ENCODE results near the gene FMNL2.
"Not testable (repeated sequence)": the region's sequence is repeated elsewhere in the genome, so short reads cannot be mapped to it uniquely, and the experiment has no call there.

FMNL2 gene

DNA sequence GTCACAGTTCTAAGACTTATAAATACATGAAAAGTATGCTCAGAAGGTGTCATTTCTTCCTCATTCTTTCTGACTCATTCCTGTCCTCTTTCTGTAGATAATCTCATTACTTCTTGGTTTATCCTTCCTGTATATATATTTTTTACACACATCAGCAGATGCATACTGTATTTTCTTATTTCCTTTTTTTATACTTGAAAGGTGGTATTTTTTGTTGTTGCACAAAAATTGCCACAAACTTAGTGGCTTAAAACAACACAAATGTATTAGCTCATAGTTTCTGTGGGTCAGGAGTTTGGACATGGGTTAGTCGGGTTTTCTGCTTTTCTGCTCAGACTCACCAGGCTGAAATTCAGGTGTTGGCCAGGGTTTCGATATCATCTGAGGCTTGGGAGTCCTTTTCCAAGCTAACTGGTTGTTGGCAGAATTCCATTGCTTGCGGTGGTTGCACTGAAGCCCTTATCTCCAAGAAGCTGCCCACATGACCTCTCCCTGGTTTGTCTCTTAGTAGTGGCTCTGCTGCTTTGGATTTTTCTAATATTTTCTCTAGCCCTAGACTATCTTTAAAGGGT is 162.6 kb downstream of the FMNL2 start:
- DNase-seq (ENCODE audit: low read depth), result no peak

DNA sequence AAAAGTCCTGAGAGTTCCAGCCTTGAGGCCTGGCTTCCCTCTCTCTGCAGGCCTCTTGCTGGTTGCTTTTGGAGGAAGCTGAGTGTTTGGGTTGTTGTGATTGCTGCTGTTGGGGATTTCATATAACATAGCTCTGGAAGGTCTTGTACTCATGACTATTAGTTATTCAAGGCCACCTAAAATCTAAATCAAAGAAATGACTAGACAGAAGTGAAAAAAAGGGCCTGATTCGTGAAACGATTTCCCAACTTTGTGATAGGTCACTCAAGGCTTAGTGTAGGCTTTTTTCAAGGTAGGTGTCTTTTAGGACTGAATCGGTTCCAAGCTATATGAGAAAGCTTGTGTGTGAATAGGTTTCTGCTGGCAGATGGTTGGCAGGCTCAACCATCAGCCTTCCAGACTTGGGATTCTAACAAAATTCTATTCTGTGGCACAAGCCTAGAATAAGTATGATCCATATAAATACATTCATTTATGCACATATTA is 164.4 kb downstream of the FMNL2 start:
- no peak for DNase-seq (ENCODE audit: low read depth)

DNA sequence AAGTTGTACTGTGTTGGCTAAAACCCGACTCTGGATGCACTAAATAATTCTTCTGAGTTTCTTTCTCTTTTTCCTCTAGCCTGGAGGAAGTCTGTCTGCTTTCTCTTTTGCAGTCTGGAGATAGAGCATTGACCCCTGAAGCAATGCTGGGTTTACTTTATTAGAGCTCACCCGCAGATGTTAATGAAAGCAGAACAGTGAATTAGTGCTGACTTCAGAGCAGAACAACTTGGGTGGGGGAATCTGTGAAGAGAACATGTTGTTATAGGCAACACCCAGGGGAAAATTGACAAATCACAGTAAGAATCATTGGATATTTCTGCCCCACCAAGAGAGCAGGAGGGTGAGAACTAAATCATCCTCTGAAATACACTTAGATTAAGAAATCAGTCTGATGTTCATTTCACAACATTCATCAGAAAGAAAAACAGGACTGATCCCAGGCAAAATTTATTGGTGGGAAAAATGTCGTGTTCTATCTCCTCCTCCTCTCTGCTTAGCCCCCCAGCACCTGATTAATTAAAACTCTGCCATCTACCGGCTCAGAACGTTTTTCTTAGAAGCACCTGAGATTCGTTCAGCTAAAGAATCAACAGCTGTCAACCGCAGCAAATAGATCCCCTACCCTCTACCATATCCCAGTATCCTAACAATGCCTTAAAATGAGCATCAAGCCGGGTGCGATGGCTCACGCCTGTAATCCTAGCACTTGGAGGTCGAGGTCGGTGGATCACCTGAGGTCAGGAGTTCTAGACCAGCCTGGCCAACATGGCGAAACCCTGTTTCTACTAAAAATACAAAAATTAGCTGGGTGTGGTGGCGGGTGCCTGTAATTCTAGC is 165.1 kb downstream of the FMNL2 start:
- DNase-seq (ENCODE audit: low read depth), result peak; percentile 70

DNA sequence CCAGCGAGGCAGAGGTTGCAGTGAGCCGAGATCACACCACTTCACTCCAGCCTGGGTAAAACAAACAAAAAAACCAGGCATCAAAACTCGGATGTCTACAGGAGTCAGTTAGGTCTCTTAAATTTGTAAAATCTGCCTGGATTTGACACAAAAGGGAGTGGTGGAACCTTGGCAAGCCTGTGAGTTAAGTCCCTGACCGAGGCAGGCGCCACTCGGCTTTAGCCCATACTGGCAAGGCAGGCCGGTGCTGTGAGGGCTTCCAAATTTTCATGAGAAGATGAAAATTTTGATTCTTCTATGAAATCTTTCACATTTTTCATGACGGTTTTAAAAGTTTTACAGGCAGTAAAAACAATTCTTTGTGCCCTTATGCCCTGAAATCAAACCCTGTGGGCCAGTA is 165.8 kb downstream of the FMNL2 start:
- DNase-seq (ENCODE audit: low read depth), result no peak

DNA sequence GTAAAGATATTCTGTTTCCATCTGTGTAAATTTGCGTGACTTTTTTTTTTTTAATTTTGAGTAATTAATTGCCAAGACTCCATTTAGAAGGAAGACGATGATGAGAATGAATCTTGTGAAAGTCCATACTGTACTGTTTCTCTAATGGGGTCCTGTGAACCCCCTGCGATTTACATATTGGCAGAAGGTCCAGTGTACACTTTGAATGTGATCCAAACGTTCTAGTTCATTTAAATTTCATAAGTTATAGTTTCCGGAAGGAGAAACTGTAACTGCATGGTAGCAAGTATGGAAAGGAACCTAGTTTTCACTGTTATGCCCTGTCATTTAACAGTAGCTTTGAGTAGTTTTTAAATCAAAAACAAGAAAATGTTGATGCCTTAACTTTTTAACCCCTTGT is 166.7 kb downstream of the FMNL2 start:
- DNase-seq (ENCODE audit: low read depth), result no peak

DNA sequence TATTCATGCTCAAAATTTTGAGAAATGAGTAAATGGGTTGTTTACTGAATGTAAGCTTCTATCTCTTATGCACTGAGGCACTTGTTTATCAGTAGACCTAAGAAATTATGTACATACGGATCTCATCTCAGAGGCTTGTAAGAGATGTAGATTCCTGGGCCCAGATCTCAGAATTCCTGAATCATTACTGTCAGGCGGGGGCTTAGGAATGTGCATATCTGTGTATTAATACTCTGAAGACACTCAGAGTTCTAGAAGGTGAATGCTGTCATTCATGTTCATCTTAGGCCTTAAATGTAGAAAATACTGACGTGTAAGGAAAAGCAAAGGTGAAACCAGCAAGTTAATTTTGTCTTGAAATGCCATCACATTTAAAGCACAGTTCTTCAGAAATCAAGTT is 169.6 kb downstream of the FMNL2 start:
- no peak for DNase-seq (ENCODE audit: low read depth)

DNA sequence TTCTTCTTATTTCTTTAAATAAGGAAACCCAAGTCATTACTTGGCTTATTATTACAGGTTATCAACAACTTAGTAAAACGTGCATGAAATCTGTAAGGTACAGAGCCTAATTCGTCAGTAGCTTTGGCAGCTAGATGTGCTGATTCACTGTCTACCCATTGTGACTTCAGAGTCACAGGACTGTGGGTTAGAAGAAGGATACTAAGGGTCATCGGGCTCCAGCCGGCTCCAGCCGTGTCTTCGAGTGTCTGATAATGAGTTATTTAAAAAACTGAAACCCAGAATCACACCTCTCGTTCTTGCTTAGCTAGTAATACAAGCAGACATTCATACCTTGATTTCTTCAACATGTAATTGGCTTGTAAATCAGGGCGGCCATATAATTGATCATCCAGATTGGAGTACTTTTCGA is 170.5 kb downstream of the FMNL2 start:
- DNase-seq (ENCODE audit: low read depth), result no peak

DNA sequence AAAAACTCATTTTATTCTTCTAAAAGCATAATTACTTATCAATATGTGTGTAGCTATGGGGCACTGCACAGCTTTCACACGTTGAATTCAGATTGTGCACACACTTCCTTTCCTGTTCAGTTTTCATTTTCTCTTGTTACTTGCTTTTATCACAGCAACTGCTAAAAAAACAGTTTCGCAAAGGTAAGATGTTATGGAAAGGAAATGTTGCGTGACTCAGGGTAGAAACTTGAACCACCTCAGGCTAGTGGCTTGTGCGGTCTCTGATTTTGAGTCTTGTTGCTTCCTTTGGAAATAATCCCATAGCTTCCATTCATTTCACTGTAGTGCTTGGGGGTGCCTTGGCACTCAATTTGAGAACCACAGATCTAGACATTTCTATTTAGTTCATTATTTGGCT is 171.9 kb downstream of the FMNL2 start:
- no peak for DNase-seq (ENCODE audit: low read depth)

DNA sequence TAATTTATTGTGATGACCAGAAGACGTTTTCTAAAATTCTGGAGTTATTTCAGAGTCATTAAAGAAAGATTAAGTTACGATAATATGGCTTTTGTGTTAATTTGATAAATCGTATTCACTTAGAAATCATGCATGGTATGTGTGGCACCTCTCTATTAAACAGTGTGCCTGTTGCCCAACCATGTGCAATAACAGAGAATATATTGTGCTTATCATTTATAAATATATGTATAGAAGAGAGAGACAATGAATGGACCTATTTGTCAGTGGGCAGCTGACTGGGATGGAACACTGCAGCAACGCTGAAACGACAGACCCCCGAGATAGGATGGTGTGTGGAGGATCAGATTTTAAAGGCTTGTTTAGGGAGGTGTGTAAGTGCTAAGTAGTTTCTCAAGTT is 172.9 kb downstream of the FMNL2 start:
- DNase-seq (ENCODE audit: low read depth), result no peak

DNA sequence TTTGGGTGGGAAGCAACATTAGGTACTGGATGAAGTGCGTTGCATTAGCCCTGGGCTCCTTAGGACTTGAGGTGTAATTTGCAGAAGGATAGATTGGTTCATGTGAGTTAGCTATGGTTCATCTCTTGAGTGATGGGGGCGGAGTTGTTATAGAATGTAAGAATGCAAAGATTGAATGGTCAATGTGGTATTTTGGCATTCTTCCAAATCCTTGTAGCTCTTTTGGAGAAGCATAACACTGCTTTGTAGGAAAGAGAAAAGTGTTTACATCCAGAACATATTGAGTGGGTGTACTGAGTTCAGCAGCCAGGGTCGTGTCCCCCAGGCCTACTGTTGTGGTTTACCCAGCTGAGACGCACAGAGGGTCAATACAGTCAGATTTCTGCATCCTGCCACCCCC is 173.5 kb downstream of the FMNL2 start:
- peak; percentile 40 for DNase-seq (ENCODE audit: low read depth)

DNA sequence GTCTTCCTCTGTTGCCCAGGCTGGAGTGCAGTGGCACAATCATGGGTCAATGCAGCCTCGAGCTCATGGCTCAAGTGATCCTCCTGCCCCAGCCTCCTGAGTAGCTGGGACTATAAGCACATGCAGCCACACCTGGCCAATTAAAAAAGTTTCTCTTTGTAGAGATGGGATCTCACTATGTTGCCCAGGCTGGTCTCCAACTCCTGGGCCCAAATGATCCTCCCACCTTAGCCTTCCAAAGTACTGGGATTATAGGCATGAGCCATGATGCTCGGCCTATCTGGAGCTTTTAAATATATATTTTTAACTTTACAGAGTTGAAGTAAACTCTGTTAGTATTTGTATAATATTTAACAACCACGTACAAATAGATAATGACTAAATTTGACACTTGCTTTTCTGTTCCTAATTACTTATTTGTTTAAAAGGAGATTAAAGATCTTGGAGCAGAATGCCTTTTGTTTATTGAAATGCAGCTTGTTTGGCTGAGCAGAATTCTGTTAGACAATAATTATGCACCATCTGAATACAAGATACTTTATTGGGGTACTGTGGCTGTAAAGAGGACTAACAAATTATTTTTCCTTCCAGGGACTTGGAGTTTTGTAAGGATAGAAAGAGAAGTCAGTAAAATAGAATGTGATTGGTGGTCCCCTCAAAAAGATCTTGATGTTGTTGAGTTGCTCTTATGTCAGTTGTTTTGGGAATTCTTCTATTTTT is 175.0 kb downstream of the FMNL2 start:
- no peak for DNase-seq (ENCODE audit: low read depth)

DNA sequence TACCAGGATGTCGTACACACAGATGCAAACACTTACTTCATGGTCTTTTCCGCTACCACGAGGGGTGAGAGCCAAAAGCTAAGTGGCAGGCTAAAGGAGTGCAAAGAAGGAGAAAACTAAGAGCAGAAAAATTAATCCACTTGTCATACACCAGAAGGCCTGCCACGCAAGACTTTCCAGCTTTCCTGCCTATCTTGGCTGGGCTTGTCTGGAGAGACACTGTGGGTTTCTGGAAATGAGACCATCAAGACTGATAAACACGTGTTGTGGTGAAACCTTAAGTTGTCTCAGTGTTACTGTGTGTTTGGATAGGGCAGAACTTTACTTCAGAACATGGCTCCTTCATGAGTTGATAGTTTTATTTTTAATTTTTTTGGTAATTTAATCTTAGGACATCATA is 175.6 kb downstream of the FMNL2 start:
- DNase-seq (ENCODE audit: low read depth), result no peak

DNA sequence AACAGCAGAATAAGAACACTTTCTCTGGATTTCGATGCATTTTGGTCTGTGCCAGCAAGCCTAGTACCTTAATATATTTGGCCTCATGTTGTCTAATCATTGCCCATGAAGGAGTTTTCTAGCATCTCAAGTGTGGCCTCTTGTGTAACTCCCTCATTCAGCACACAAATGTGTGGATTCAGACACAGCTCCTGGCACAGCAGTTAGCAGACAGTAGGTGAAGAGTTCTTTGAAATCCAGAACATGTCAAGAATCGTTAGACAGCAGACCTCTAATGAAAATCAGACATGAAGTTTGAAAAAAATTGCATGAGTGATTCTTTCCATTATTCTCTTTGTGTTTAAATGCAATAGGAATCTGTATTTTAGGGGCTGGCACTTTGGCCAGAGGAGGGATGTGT is 177.0 kb downstream of the FMNL2 start:
- no peak for DNase-seq (ENCODE audit: low read depth)

DNA sequence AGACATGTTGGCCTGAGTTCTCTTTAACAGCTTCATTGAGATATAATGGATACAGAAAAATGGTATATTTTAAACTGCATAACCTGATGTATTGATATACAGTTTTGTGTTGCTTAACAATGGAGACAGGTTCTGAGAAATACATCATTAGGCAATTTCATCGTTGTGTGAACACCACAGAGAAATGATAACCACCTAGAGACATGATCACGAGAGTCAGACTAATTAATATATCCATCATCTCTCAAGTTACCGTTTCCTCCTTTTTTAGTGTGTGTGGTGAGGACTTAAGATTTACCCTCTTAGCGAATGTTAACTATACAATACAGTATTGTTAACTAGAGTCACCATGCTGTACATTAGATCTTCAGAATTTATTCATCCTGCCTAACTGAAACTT is 178.1 kb downstream of the FMNL2 start:
- no peak for DNase-seq (ENCODE audit: low read depth)

DNA sequence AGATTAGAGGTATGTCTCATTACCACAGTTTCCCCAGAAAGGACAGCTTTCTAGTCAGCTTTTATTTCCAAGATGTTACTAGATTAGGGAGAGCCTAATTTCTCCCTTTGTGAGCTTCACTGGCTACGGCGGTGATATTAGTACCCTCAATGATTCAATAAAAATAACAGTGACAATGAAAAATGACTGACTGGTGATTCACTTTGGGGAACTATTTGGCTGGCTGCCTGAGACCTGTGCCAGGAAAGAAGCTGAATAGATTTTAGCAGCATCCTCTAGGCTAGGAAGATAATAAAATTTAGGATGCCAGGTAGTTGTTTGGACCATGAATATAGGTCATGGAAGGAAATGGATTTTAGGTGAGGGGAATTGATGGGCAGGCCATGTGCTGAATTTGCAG is 178.7 kb downstream of the FMNL2 start:
- no peak for DNase-seq (ENCODE audit: low read depth)

DNA sequence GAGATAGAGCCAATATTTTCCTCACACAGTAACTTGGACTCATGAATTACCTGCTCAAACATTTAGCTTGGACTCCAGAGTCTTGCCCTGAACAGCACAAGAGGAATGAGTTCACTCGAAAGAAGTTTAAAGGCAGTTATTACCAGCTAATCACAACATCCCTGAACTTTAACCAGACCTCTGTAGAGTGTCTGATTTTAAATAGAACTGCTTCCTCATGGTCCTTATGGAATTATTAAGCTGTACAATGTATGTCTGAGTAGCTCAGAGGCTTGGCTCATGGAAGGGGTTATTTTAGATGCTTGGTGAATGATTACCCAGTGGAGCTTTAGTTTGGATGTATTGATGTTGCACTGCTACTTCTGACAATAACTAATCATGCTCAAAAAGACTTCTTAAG is 183.1 kb downstream of the FMNL2 start:
- no peak for DNase-seq (ENCODE audit: low read depth)

DNA sequence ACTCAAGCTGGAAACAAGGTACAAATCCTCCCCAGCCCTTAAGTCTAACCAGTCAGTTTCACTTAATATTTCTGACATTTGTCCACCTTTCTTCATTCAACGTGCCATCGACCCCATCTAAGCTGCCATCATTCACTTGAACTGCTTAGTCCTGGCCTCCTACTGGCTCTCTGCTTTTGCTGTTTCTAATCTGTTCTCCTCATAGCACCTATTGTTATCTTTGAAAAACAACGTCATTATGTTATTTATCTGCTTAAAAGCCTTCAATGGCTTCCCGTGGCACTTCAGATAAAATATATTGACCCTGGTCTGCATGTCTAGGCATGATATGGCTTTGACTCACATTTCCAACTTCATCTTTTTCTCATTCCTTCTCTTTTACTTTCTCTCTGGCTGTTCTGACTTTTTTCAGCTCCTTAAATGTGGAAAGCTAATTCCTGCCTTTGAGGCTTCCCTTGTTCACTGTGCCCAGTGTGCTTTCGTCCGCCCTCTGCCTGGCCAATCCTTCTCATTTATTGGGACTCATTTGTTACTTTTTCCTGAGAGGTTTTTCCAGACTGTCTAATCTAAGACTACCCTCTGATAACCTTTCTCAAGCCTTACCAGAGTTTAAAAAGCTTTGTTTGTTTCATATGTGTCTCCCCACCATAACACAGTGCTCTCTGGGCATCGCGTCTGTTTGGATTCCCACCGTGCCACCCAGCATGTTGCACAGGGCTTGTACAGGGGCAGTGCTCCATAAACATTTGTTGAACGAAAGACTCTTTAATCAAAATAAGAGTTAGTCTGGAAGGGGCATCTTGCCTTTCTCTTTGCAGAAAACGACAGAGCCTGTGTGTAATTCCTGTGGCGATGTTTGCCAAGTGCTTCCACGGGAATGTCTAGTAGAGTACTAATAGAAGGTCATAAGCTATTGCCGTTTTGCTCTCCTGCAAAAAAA is 183.9 kb downstream of the FMNL2 start:
- no peak for DNase-seq (ENCODE audit: low read depth)

DNA sequence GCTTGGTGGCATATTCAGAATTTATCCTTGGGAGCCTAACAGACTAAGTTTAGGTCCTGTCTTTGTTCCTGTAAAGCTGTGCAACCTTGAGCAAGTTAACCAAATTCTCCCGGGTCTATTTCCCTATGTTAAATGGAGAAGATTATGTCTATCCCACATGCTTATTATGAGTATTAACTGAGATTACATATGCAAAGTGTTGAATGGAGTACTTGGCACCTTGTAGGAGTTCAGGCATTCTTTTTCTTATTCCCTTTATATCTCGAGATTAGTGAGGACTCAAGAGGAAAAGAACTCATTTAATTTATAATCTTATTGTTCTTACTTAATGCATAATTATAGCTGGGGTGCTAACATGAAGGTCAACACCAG is 184.6 kb downstream of the FMNL2 start:
- DNase-seq (ENCODE audit: low read depth), result no peak

DNA sequence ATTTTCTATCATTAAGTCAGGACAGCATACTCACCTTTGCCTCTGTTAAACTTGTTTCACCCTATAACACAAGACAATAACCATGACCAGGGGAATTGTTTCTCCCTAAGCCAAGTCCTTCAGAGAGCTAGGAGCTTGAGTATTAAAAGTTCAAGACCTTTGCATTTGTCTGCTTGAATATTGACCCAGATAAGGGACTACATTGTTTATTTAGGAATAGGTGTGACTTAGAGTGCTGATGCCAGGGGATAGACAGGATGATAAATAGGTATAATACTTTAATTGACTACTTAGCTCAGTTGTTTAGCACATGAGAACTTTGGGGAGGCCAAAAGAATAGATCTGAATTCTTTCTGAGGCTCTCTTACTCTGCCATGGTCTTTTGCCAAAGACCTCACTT is 185.8 kb downstream of the FMNL2 start:
- DNase-seq (ENCODE audit: low read depth), result no peak

DNA sequence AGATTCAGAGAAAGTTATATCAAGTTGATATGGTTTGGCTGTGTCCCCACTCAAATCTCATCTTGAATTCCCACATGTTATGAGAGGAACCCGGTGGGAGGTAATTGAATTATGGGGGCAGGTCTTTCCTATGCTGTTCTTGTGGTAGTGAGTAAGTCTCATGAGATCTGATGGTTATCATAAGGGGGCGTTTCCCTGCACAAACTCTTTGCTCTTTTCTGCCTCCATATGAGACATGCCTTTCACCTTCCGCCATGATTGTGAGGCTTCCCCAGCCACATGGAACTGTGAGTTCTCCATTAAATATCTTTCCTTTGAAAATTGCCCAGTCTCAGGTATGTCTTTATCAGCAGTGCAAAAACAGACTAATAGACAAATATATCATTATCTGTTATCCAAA is 187.5 kb downstream of the FMNL2 start:
- DNase-seq (ENCODE audit: low read depth), result not testable (repeated sequence)

DNA sequence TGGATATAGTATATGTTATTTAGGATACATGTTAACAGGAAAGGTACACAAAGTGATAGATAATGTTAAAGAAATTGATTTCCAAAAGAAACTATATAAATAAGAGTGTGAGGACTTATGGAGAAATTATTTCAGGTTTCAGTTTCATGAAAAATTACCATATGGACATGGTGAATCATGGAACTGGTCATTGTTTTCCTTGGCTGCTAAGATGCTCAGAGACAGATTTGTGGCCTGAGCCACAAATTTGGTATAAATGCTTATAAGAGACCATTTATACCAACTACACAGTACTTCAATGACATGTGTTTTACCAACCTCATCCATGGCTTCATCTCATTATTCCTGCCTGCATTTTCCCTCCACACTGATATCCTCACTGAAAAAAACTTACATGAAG is 188.1 kb downstream of the FMNL2 start:
- DNase-seq (ENCODE audit: low read depth), result no peak

DNA sequence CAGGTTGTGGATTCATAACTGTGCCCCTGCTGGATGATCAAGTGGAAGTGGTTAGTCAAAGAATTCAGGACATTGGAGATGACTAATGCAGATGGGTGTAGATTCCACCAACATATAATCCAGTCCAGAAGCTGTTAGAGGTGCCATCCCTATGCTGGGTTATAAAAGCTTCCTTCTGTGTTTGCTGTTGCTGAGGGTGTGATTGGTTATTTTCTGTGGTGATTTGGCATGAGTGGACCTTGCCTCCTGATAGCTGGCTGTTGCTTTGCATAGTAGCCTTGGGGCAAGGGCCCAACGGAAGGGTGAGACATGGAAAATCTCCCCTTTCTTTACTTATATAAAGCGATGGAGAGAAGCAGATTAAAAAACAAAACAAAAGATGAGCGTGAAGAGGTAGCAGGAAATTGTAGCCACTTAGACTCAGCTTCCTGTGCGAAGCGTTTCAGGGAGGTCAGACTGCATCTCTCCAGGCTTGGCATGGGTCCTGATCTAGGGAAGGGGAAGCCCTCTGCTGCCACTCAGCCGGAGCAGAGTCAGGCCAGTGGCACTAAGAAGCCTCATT is 190.4 kb downstream of the FMNL2 start:
- DNase-seq (ENCODE audit: low read depth), result peak; percentile 39
